Measurements from ENCODE around the gene DIO3.
"Not testable (repeated sequence)": the region's sequence is repeated elsewhere in the genome, so short reads cannot be mapped to it uniquely, and the experiment has no call there.

DIO3 gene

GRCh38 chr14:101543814-101544213, 17.5 kb upstream of the DIO3 start:
- no peak for DNase-seq

DNA sequence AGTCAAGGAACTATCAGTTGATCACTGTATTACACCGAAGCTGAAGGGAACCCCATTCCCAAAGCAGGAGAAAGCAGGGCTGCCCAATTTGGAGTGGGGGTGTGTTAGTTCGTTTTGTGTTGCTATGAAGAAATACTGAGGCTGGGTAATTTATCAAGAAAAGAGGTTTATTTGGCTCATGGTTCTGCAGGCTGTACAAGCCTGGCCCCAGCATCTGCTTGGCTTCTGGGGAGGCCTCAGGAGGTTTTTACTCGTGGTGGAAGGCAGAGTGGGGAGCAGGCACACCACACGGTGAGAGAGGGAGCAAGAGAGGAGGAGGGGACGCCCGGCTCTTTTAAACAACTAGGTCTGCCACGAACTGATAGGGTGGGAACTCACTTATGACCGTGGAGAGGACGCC, 16.7 kb upstream of the DIO3 start:
- DNase-seq, result no peak

DNA sequence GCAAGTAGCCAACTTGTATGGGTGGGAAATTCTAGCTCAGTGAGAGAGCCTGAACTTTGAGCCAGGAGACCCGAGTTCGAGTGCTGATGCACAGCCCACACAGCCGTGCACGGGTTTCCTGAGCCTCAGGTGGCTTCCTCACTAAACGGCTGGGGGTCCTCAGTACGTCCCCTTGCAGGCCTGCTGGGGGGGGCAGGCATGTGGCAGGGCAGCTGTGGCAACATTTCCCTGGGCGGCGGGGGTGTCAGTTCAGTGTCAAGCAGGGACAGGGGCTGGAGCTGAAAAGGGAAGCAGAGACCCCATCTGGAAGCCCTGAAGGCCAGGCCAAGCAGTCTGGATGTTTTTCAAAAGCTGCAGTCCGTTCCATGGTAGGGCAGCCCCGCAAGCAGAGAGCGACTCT, 14.6 kb upstream of the DIO3 start:
- DNase-seq, result no peak

DNA sequence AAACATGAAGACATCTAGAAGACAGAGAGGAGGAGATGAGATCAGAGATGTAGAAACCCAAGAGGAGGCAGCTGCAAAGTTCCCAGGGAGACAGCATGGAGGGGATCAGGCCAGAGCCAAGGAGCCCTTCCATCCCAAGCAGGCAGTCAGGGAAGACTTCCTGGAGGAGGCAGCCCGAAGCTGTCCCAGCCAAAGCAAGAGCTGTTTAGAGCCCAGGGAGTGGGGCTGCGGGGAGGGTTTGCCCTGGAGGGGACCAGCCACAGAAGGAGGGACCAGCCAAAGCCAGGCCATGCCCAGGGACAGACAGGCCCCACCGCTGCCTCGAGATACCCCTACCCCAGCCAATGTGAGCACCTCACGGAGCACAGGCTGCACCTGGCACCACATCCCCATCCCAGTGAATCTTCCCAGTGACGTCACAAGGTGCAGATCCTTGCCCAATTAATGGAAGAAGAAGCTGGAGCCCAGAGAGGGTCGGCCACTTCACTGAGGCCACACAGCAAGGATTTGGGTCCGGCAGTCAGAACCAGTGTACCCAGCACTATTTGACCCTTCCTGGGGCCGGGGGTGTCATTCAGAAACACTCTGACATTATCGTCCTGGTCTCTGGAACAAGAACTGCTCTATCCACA, 14.1 kb upstream of the DIO3 start:
- DNase-seq, result no peak

- DNase-seq, result no peak
These were observed 13.2 kb upstream of the DIO3 start for GRCh38 chr14:101547961-101548669.

DNA sequence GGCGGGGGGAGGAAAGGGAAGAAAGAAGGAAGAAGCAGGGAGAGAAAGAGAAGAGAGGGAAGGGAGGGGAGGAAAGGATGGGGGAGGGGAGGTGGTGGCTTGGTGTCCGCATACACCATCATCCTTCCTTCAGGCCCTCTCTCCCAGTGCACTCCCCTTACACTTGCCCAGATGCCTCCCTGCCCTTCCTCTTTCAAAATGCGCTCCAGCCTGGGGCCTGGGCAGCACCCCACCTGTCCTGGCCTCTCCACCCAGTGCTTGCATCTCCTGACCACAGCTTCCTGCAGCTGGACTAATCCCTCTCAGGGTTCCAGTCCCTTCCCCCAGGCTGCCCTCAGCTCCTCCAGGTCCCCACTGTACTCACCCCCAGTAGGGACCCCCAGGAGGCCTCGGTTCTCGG, 12.6 kb upstream of the DIO3 start:
- DNase-seq, result no peak

DNA sequence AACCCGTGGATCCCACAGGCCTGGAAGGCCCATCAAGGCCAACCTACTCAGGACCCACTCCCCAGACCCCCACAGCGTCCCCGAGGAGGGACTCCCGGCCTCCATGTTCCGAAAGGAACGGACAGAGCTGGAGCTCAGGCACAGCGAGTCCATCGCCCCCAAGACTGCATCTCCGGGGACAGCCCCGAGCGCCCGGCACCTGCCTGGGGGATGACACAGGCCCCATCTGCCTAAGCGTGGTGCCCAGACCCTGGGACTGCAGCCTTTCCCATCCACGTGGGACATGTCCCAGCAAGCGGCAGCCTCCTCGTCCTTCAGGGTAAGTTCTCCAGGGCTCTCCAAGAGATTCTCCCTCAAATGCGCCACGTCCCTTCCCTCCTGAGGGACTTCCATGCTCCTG, 12.1 kb upstream of the DIO3 start:
- no peak for DNase-seq

DNA sequence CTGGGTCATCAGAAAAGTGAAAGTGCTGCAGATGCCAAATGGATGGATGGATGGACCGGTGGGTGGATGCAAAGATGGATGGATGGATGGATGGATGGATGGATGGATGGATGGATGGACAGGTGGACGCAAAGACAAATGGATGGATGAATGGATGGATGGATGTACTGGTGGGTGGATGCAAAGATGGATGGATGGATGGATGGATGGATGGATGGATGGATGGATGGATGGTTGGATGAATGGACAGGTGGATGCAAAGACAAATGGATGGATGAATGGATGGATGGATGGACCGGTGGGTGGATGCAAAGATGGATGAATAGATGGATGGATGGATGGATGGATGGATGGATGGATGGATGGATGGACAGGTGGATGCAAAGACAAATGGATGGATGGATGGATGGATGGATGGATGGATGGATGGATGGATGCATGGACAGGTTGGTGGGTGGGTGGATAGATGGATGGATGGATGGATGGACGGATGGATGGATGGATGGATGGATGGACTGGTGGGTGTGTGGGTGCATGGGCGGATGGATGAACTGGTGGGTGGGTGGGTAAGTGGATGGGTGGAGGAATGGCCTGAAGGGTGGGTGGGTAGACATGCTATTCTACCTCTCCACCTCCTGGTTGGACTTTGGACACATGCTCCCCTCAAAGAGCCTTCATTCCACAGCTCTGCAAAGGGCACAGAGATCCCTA, 10.9 kb upstream of the DIO3 start:
- DNase-seq, result not testable (repeated sequence)

- DNase-seq, result no peak
These were observed 9.3 kb upstream of the DIO3 start for GRCh38 chr14:101551729-101552595.

- no peak for DNase-seq
These were observed 8.5 kb upstream of the DIO3 start for GRCh38 chr14:101552786-101553231.

DNA sequence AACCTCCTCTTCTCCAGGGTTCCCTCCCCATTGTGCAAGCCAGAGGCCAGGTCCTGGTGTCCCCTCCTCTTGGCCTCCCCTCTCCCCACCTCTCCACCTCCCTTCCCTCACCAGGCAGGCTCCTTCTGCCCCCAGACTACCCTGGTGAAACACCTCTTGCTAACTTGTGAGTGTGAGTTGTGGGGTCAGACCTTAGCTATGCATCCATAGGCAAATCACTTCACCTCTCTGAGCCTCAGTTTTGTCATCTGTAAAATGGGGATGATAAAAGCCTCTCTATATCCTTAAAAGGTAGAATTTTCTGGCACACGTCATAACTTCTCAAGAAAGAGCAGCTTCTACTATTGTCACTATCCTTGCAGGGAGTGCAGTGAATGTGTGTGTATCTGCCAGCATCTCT, 7.9 kb upstream of the DIO3 start:
- DNase-seq, result no peak

DNA sequence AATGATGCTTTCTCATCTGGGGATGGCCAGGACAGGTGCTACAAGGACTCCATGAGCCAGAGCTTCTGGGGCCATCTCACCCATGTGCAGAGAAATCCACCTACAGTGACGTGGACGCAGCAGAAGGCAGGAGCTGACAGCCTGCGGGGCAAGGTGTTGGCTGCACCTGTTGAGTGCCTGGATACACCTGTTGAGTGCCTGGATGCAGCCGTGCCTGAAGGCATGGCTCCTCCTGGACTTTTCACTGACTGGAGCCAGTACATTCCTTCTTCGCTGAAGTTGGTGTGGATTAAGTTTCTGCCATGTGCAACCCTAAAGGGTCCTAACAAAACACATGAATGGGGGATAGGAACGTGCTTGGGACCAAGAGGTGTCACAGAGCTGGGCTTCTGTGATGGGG, 7.4 kb upstream of the DIO3 start:
- DNase-seq, result no peak

- no peak for DNase-seq
These were observed 6.2 kb upstream of the DIO3 start for GRCh38 chr14:101554991-101555668.

- not testable (repeated sequence) for DNase-seq
These were observed 5.6 kb upstream of the DIO3 start for GRCh38 chr14:101555669-101556043.

GRCh38 chr14:101556131-101556530, 5.2 kb upstream of the DIO3 start:
- DNase-seq, result no peak

GRCh38 chr14:101556566-101557320, 4.6 kb upstream of the DIO3 start:
- no peak for DNase-seq

GRCh38 chr14:101557321-101557695, 4.0 kb upstream of the DIO3 start:
- no peak for DNase-seq

DNA sequence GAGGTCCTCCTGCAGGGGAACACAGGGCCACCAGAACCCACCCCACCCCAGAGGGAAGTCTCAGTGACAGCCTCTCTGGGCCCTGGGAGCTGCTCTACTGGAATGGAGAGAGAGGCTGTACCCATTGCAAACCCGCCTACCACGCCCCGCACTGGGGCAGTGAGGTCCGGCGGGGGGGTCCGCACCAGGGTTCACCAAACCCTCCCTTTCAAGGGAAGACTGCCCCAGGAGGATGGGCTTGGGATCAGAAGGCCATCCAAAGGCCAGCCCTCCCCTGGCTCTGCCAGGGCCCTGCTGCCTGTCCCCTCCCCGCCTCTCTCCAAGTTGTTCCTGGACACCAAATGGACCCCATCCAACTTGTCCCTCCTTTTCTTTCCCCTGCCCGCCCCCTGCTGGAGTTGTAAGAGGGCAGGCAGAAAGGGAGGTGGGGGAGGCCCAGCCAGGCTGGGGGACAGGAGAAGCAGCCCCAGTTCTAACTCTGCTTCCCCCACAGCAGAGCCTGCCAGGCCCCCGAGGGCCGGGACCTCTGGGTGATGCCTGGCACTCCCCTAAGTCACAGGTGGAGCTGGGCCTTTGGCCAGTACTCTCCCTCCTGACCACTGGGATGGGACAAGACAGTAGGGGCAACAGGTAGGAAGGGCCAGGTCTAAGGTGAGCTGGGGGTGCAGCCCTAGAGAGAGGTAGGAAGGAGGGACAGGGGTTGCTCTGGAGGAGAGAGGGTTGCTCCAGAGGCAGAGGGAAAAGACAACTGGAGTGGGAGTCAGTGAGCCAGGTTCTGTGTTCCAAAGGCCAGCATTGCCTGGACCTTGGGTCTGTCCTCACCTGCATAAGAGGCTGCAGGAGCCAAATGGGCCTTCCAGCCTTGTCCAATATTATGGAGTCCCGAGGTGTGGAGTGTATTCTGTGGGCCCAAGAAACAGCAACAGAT, 3.2 kb upstream of the DIO3 start:
- DNase-seq, result no peak

DNA sequence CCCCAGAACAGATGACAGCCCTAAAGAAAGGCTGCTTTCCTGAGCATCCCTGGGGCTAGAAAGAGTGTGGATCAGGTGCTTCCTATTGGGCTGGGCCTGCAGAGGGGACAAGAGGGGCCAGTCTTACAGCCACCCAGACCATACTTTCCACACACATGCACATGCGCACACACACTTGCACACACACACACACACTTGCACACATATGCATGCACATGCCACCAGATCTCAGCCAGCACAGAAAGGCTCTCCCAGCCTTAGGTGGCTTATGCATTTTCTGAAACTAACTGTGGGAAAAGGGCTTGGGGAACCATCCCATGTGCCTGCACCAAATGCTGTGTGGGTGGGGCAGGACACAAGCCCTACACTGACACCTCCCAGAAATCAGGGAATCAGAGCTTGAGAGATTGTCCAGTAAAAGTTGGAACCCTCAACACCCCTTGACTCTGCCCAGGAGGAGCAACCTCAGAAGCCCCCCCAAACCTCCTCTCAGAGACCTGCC, 2.5 kb upstream of the DIO3 start:
- no peak for DNase-seq

DNA sequence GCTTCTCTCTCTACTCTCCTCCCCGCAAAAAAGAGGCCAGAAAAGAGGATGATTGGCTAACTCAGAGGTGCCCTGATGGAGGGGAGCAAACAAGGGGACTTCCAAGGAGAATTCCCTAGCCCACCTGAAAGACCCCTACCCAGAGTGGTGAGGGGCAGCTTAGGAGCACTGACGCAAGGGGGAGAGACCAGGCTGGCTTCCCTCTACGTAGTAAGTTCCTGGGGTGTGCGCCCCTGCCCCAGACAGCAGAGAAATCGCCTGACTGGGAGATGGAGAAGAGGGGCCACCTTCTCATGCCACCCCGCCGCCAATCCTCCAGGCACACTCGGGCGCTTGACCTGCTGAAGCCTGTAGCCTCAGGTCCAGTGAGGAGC, 2.1 kb upstream of the DIO3 start:
- no peak for DNase-seq

Measured in CD4-positive, alpha-beta T cell treated with Interleukin-6 for 4 hours (primary cell).